ENCODE measurements around the gene CAMK2N1.

CAMK2N1 gene

GRCh38 chr1:20479840-20480239, 6.2 kb downstream of the CAMK2N1 start:
- H2BK5ac ChIP-seq (ENCODE audit: low read depth, low read length, poor library complexity): no peak overlapping the region
- no CpG with 5 or more reads among the region's 4 CpGs for WGBS (ENCODE audit: extremely low coverage, insufficient coverage, insufficient read length)
- no peak overlapping the region for H3K14ac ChIP-seq (ENCODE audit: low read length)
- no peak overlapping the region for H2BK12ac ChIP-seq (ENCODE audit: low read length)
- no peak overlapping the region for H3K23ac ChIP-seq (ENCODE audit: low read length)
- H3K4me2 ChIP-seq (ENCODE audit: low read length): no peak overlapping the region
- no peaks in the 10 kb centered on the region for H3K9me3 ChIP-seq (ENCODE audit: insufficient read depth, low read depth, low read length)
- H3K79me1 ChIP-seq (ENCODE audit: low read length): peaks cover 6% of the 10 kb centered on the region
- H3K9ac ChIP-seq (ENCODE audit: low read length): no peak overlapping the region
- peaks cover 16 to 26% of the 10 kb centered on the region in 2 experiments for H3K4me1 ChIP-seq (ENCODE audit: control insufficient read depth in 1 of 2, insufficient read depth in 2 of 2, low read length in 2 of 2)
- H3K4ac ChIP-seq (ENCODE audit: low read depth, low read length): no peak overlapping the region
- H3K18ac ChIP-seq (ENCODE audit: low read length): no peak overlapping the region
- DNase-seq: no peak
- no peak overlapping the region for H4K8ac ChIP-seq (ENCODE audit: low read depth, low read length)
- no peak overlapping the region for H2BK120ac ChIP-seq (ENCODE audit: insufficient read depth, low read length, poor library complexity)
- no peak overlapping the region for H4K12ac ChIP-seq (ENCODE audit: low read depth, low read length)
- H3K27ac ChIP-seq (ENCODE audit: low read depth, low read length): no peak overlapping the region
- no peak overlapping the region for H2AFZ ChIP-seq (ENCODE audit: insufficient read depth, low read length, poor library complexity)
- H4K91ac ChIP-seq (ENCODE audit: low read depth, low read length): no peak overlapping the region
- H2AK5ac ChIP-seq (ENCODE audit: low read length): no peak overlapping the region
- no peak overlapping the region for H3K4me3 ChIP-seq (ENCODE audit: low read depth, low read length)
- no peaks in the 10 kb centered on the region for H3K36me3 ChIP-seq (ENCODE audit: control insufficient read depth in 1 of 2, insufficient read depth in 2 of 2, low read length in 2 of 2)
- peaks cover 2% of the 10 kb centered on the region for H3K27me3 ChIP-seq (ENCODE audit: insufficient read depth, low read length)
- H3K79me2 ChIP-seq (ENCODE audit: control insufficient read depth, insufficient read depth, low read length, poor library complexity): peaks cover 7% of the 10 kb centered on the region

DNA sequence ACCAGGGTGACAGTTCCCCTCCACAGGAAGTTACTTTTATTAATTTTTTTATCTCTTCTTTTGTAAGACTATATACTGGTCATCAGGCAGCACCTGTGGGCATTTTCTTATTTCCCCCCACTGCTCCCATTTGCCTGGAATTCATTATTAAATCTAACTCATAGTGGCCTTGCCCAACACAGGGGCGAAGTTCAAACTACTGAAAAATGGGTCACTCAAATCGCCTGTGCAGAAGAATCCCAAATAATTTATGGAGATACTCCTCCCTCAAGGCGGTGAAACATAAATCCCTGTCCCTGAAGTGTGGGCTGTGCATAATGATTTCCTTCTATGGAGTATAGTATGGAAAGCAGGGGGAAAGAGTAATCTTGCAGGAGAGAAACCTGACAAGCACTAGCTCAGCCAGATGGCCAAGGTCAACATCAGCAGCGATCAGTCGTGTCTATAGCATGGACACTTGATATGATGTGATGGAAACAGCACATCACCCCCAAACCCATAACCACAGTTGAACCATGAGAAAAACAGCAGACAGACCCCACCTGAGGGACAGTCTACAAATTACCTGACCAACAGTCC, 7.9 kb downstream of the CAMK2N1 start:
- Histone ChIP-seq H3K4me2 (ENCODE audit: low read length) (no peak overlapping the region), H3K27ac (ENCODE audit: low read depth, low read length) (no peak overlapping the region), H3K79me1 (ENCODE audit: low read length) (no peaks in the 10 kb centered on the region), H3K23ac (ENCODE audit: low read length) (no peak overlapping the region), H3K4me1 (ENCODE audit: control insufficient read depth in 1 of 2, insufficient read depth in 2 of 2, low read length in 2 of 2) (peaks cover 11 to 20% of the 10 kb centered on the region in 2 experiments), H2AFZ (ENCODE audit: insufficient read depth, low read length, poor library complexity) (no peak overlapping the region), H3K14ac (ENCODE audit: low read length) (no peak overlapping the region), H4K12ac (ENCODE audit: low read depth, low read length) (no peak overlapping the region), H3K9me3 (ENCODE audit: insufficient read depth, low read depth, low read length) (no peaks in the 10 kb centered on the region), H3K4ac (ENCODE audit: low read depth, low read length) (no peak overlapping the region), H3K27me3 (ENCODE audit: insufficient read depth, low read length) (no peaks in the 10 kb centered on the region), H2BK120ac (ENCODE audit: insufficient read depth, low read length, poor library complexity) (no peak overlapping the region), H2BK12ac (ENCODE audit: low read length) (no peak overlapping the region), H3K4me3 (ENCODE audit: low read depth, low read length) (no peak overlapping the region), H2AK5ac (ENCODE audit: low read length) (no peak overlapping the region), H3K9ac (ENCODE audit: low read length) (no peak overlapping the region), H2BK5ac (ENCODE audit: low read depth, low read length, poor library complexity) (no peak overlapping the region), H3K18ac (ENCODE audit: low read length) (no peak overlapping the region), H3K79me2 (ENCODE audit: control insufficient read depth, insufficient read depth, low read length, poor library complexity) (no peaks in the 10 kb centered on the region), H3K36me3 (ENCODE audit: control insufficient read depth in 1 of 2, insufficient read depth in 2 of 2, low read length in 2 of 2) (no peaks in the 10 kb centered on the region), H4K8ac (ENCODE audit: low read depth, low read length) (no peak overlapping the region), H4K91ac (ENCODE audit: low read depth, low read length) (no peak overlapping the region)
- DNase-seq: no peak
- WGBS (ENCODE audit: extremely low coverage, insufficient coverage, insufficient read length): no CpG with 5 or more reads among the region's 5 CpGs

DNA sequence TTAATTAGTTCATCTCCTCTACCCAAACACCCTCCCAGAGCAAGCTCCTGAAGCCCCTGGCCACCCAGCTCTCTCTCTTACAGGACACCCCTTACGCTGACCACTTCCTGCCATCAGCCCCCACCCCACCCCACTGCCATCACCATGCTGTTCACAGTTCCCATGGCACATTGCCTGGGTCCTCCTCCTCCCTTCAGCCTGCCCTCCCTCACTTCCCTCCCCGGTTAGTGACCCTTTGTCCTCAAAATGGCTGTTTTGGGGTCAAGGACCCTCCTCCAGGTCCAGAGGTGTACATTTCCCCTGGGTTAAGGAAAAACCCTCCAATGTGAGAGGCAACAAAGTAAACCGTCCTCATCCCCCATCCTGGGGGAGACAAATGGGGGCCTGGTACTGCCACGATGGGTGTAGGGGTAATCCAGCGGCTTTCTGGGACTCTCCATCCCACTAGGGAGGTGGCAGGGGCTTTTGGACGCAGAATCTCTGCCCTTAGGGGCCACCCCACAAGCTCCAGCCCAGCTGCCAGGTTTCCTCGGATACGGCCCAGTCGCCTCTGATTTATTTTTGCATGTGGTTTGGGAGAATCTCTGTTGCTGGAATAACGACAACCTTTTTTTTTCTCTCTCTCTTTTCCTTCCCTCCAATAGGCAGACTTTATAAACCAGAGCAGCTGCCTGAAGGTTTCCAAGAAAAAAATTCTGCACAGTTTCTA, 8.5 kb downstream of the CAMK2N1 start:
- Histone ChIP-seq H3K79me2 (ENCODE audit: control insufficient read depth, insufficient read depth, low read length, poor library complexity) (no peaks in the 10 kb centered on the region), H2BK120ac (ENCODE audit: insufficient read depth, low read length, poor library complexity) (no peak overlapping the region), H3K4me1 (ENCODE audit: control insufficient read depth in 1 of 2, insufficient read depth in 2 of 2, low read length in 2 of 2) (peaks cover 13 to 20% of the 10 kb centered on the region in 2 experiments), H3K27me3 (ENCODE audit: insufficient read depth, low read length) (no peaks in the 10 kb centered on the region), H3K4me3 (ENCODE audit: low read depth, low read length) (no peak overlapping the region), H3K36me3 (ENCODE audit: control insufficient read depth in 1 of 2, insufficient read depth in 2 of 2, low read length in 2 of 2) (no peaks in the 10 kb centered on the region), H4K8ac (ENCODE audit: low read depth, low read length) (no peak overlapping the region), H3K18ac (ENCODE audit: low read length) (no peak overlapping the region), H2BK12ac (ENCODE audit: low read length) (no peak overlapping the region), H3K79me1 (ENCODE audit: low read length) (no peaks in the 10 kb centered on the region), H3K9ac (ENCODE audit: low read length) (no peak overlapping the region), H2BK5ac (ENCODE audit: low read depth, low read length, poor library complexity) (no peak overlapping the region), H2AK5ac (ENCODE audit: low read length) (no peak overlapping the region), H3K23ac (ENCODE audit: low read length) (no peak overlapping the region), H3K4ac (ENCODE audit: low read depth, low read length) (no peak overlapping the region), H3K27ac (ENCODE audit: low read depth, low read length) (no peak overlapping the region), H3K4me2 (ENCODE audit: low read length) (no peak overlapping the region), H4K12ac (ENCODE audit: low read depth, low read length) (no peak overlapping the region), H3K9me3 (ENCODE audit: insufficient read depth, low read depth, low read length) (no peaks in the 10 kb centered on the region), H4K91ac (ENCODE audit: low read depth, low read length) (no peak overlapping the region), H2AFZ (ENCODE audit: insufficient read depth, low read length, poor library complexity) (no peak overlapping the region), H3K14ac (ENCODE audit: low read length) (no peak overlapping the region)
- WGBS (ENCODE audit: extremely low coverage, insufficient coverage, insufficient read length): no CpG with 5 or more reads among the region's 10 CpGs
- no peak for DNase-seq

DNA sequence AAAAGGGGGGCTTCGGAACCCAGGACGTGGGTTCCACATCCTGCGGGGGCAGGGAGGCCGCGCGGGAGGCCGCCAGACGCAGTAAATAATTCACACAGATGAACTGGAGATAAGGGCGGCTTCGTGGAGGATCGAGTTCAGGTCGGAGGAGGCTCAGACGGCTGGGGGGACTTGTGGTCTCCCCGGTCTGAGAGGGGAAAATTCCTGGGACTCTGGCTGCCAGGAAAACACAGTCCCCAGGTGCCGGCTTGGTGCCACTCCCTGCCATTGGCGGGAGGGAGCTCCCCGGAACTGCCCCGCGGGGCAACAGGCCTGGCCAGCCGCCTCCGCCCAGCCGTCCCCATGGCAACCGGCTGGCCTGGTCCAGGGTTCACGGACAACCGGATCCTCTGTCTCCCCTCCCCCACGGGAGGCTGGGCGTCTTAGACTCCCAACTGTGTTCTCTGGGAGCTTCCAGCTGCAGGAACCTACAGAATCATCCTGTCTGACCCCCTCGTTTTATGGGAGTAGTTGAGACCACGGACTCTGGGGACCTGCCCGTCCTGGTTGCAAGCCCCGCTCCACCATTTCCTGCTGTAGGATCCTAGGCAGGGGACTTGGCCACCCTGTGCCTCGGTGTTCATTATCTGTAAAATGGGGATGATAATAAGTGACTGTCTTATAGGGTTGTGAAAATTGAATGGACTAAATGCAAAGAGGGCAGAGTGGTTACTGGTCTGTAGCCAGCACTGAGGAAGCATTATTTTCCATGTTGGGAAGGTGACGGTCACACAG, 9.6 kb downstream of the CAMK2N1 start:
- H3K27me3 ChIP-seq (ENCODE audit: insufficient read depth, low read length): no peaks in the 10 kb centered on the region
- H3K27ac ChIP-seq (ENCODE audit: low read depth, low read length): no peak overlapping the region
- no peak overlapping the region for H2BK120ac ChIP-seq (ENCODE audit: insufficient read depth, low read length, poor library complexity)
- no peak overlapping the region for H3K4ac ChIP-seq (ENCODE audit: low read depth, low read length)
- no peak overlapping the region for H3K18ac ChIP-seq (ENCODE audit: low read length)
- H2AK5ac ChIP-seq (ENCODE audit: low read length): no peak overlapping the region
- H4K8ac ChIP-seq (ENCODE audit: low read depth, low read length): no peak overlapping the region
- H4K12ac ChIP-seq (ENCODE audit: low read depth, low read length): no peak overlapping the region
- H2BK5ac ChIP-seq (ENCODE audit: low read depth, low read length, poor library complexity): no peak overlapping the region
- no peak for DNase-seq
- H3K14ac ChIP-seq (ENCODE audit: low read length): no peak overlapping the region
- H2BK12ac ChIP-seq (ENCODE audit: low read length): no peak overlapping the region
- no peaks in the 10 kb centered on the region for H3K79me1 ChIP-seq (ENCODE audit: low read length)
- no peaks in the 10 kb centered on the region for H3K36me3 ChIP-seq (ENCODE audit: control insufficient read depth in 1 of 2, insufficient read depth in 2 of 2, low read length in 2 of 2)
- WGBS (ENCODE audit: extremely low coverage, insufficient coverage, insufficient read length): no CpG with 5 or more reads among the region's 33 CpGs
- H3K4me3 ChIP-seq (ENCODE audit: low read depth, low read length): no peak overlapping the region
- no peak overlapping the region for H4K91ac ChIP-seq (ENCODE audit: low read depth, low read length)
- H2AFZ ChIP-seq (ENCODE audit: insufficient read depth, low read length, poor library complexity): no peak overlapping the region
- no peak overlapping the region for H3K9ac ChIP-seq (ENCODE audit: low read length)
- no peaks in the 10 kb centered on the region for H3K9me3 ChIP-seq (ENCODE audit: insufficient read depth, low read depth, low read length)
- peak overlapping the region; percentile 40 for H3K4me2 ChIP-seq (ENCODE audit: low read length)
- H3K23ac ChIP-seq (ENCODE audit: low read length): no peak overlapping the region
- H3K4me1 ChIP-seq (ENCODE audit: control insufficient read depth in 1 of 2, insufficient read depth in 2 of 2, low read length in 2 of 2): peaks cover 13 to 17% of the 10 kb centered on the region in 2 experiments
- H3K79me2 ChIP-seq (ENCODE audit: control insufficient read depth, insufficient read depth, low read length, poor library complexity): no peaks in the 10 kb centered on the region

Data from trophoblast cell (in vitro differentiated cells and primary cell).